Left lung (tissue), 10 donors: ENCODE data around the gene DLGAP1. TPM values are rescaled to one million over a fixed set of nuclear protein-coding genes. Genes with fewer than 3 reads are reported as not detected.

ENCODE experiments used
- ATAC-seq: fragments of 200-7000 bp; cut with Tn5 transposase; one replicate; pipeline ENCODE4 v1.9.1; 2020; ENCODE audit warnings: moderate library complexity
- DNase-seq, 4 donors: peaks; one replicate each; pipeline ENCODE4 v3.0.0-alpha.2; 2013 to 2020
- H3K27ac ChIP-seq, 2 donors: fragments of 200-600 bp; sonication (generic) in 1 of 2; one replicate each; pipeline versions ENCODE4 v1.5.0 to v1.8.0; 2020 to 2021
- H3K27me3 ChIP-seq, 2 donors: fragments of 200-600 bp; sonication (generic) in 1 of 2; one replicate each; pipeline versions ENCODE4 v1.5.0 to v1.8.0; 2020 to 2021
- H3K36me3 ChIP-seq, 2 donors: fragments of 200-600 bp; sonication (generic) in 1 of 2; one replicate each; pipeline versions ENCODE4 v1.5.0 to v1.8.0; 2020 to 2021
- H3K4me1 ChIP-seq, 2 donors: fragments of 200-600 bp; one replicate each; pipeline ENCODE4 v1.8.0; 2021
- H3K4me3 ChIP-seq, 2 donors: fragments of 200-600 bp; sonication (generic) in 1 of 2; one replicate each; pipeline versions ENCODE4 v1.5.0 to v1.8.0; 2020 to 2021; ENCODE audit warnings: mild to moderate bottlenecking in 1 of 2
- H3K9me3 ChIP-seq, 2 donors: fragments of 200-600 bp; sonication (generic) in 1 of 2; one replicate each; pipeline versions ENCODE4 v1.5.0 to v1.8.0; 2020 to 2021
- intact Hi-C, 2 donors: fragments of 100-400 bp; cut with DNase I; formaldehyde crosslinking; loops; one replicate each; pipeline versions ENCODE4 v1.11.2 to v1.14.2; 2022
- polyA plus RNA-seq, 6 donors: library from polyadenylated mRNA; unstranded; fragments of 120-200 nt; gene quantifications; one replicate each; pipeline ENCODE4 v1.2.1, GENCODE V29; 2013; ENCODE audit not compliant: insufficient read length in 6 of 6
- total RNA-seq, 2 donors: library from RNA; stranded (reverse); fragmentation: NEBNext Ultra II Directional; extraction: Animal tissue kit (Norgen Biotek cat#: 25700); gene quantifications; one replicate each; pipeline ENCODE4 v1.2.1, GENCODE V29; 2021
- TF ChIP-seq, protein P1 (sequence below), 2 donors: fragments of 200-600 bp; sonication (generic) in 1 of 2; IDR thresholded peaks; one replicate each; pipeline versions ENCODE4 v1.5.0 to v1.8.0; 2021; ENCODE audit warnings: antibody characterized with exemption in 2 of 2
- donor health status: DM: no; HTN: yes; CAD: no.
- donor health status: DM: no; HTN: no; CAD: no.

The DLGAP1 gene
- total and polyA plus RNA-seq, 8 donors = 1.6 to 4.0 (median 2.1) TPM

GRCh38 chr18:3792711-3793110, 662.4 kb downstream of the DLGAP1 start:
- Histone ChIP-seq H3K9me3 (no peaks in the 10 kb centered on the region), H3K27ac (no peak overlapping the region), H3K4me3 (no peak overlapping the region), H3K36me3 (no peaks in the 10 kb centered on the region), H3K27me3 (no peaks in the 10 kb centered on the region), H3K4me1 (no peaks in the 10 kb centered on the region)
- TF ChIP-seq, protein P1, sequence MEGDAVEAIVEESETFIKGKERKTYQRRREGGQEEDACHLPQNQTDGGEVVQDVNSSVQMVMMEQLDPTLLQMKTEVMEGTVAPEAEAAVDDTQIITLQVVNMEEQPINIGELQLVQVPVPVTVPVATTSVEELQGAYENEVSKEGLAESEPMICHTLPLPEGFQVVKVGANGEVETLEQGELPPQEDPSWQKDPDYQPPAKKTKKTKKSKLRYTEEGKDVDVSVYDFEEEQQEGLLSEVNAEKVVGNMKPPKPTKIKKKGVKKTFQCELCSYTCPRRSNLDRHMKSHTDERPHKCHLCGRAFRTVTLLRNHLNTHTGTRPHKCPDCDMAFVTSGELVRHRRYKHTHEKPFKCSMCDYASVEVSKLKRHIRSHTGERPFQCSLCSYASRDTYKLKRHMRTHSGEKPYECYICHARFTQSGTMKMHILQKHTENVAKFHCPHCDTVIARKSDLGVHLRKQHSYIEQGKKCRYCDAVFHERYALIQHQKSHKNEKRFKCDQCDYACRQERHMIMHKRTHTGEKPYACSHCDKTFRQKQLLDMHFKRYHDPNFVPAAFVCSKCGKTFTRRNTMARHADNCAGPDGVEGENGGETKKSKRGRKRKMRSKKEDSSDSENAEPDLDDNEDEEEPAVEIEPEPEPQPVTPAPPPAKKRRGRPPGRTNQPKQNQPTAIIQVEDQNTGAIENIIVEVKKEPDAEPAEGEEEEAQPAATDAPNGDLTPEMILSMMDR (IDR thresholded peaks at IDR 0.05) = no peak
- intact Hi-C loops = no loop called here
- no peak for DNase-seq
- no peak for ATAC-seq

DNA sequence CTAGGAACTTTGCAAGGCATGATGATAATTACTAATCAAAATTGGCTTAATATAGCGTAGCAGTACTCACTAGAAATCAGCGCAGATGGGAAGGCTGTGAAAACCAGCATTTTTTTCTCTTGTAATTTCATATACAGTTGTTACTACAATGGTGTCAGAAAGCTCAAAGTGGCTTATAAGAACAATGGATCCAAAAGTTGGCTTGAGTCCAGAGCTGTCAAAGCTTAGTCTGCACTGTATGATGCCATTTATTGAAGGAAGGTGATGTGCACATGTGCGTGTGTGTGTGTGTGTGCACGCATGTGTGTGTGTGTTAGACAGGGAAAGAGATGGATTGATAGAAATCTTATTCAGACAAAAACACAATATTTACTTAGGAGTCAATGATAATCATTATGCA, 663.9 kb downstream of the DLGAP1 start:
- ATAC-seq = no peak
- H3K27ac ChIP-seq = no peak overlapping the region
- intact Hi-C loops = no loop called here
- no peaks in the 10 kb centered on the region for H3K36me3 ChIP-seq
- no peaks in the 10 kb centered on the region for H3K27me3 ChIP-seq
- H3K4me3 ChIP-seq = no peak overlapping the region
- TF ChIP-seq, protein P1 (IDR thresholded peaks at IDR 0.05) = no peak
- no peaks in the 10 kb centered on the region for H3K4me1 ChIP-seq
- no peaks in the 10 kb centered on the region for H3K9me3 ChIP-seq
- no peak for DNase-seq

- Histone ChIP-seq H3K27ac (no peak overlapping the region), H3K4me1 (no peaks in the 10 kb centered on the region), H3K36me3 (no peaks in the 10 kb centered on the region), H3K27me3 (no peaks in the 10 kb centered on the region), H3K4me3 (no peak overlapping the region), H3K9me3 (no peaks in the 10 kb centered on the region)
- ATAC-seq = no peak
- TF ChIP-seq, protein P1 (IDR thresholded peaks at IDR 0.05) = no peak
- peak in 1 of 4 donors; percentile 22 for DNase-seq
- intact Hi-C loops = no loop called here
These were observed 664.4 kb downstream of the DLGAP1 start for GRCh38 chr18:3790703-3791102.

DNA sequence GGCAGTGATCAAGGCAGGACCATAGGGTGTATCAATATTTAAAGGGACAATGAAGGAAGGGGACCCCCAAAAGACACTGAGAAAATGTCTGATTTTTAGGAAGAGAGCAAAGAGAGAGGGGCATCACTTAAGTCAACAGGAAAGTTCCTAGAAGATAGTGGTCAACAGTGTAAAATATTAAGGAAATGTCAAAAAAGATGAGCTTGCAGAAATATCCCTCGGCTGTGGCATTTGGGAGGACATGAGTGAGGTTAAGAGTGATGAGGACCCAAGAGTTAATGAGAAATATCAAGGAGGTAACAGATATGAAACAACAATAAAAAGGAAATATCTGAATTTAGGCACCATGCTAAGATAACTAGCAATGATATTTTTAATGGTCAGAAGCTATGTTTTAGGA, 665.6 kb downstream of the DLGAP1 start:
- no peaks in the 10 kb centered on the region for H3K27me3 ChIP-seq
- H3K27ac ChIP-seq = no peak overlapping the region
- no peaks in the 10 kb centered on the region for H3K4me1 ChIP-seq
- TF ChIP-seq, protein P1 (IDR thresholded peaks at IDR 0.05) = no peak
- intact Hi-C loops = no loop called here
- no peaks in the 10 kb centered on the region for H3K9me3 ChIP-seq
- H3K36me3 ChIP-seq = no peaks in the 10 kb centered on the region
- ATAC-seq (no peak), DNase-seq (no peak)
- no peak overlapping the region for H3K4me3 ChIP-seq

- DNase-seq (no peak), ATAC-seq (no peak)
- no peaks in the 10 kb centered on the region for H3K36me3 ChIP-seq
- no peak overlapping the region for H3K4me3 ChIP-seq
- TF ChIP-seq, protein P1 (IDR thresholded peaks at IDR 0.05) = no peak
- intact Hi-C loops = no loop called here
- H3K9me3 ChIP-seq = no peaks in the 10 kb centered on the region
- H3K27me3 ChIP-seq = no peaks in the 10 kb centered on the region
- H3K27ac ChIP-seq = no peak overlapping the region
- no peaks in the 10 kb centered on the region for H3K4me1 ChIP-seq
These were observed 670.2 kb downstream of the DLGAP1 start for GRCh38 chr18:3784949-3785348.
